Measurements from ENCODE around the gene NMD3. TPM values are rescaled to one million over a fixed set of nuclear protein-coding genes. Genes with fewer than 3 reads are reported as not detected.

NMD3 gene
- total RNA-seq, 3 donors from 2014 or later = 72.6 to 76.0 (median 75.9) TPM

- no peak overlapping the region for H3K4me3 Mint-ChIP-seq
- no peak for ATAC-seq
- no peaks in the 10 kb centered on the region for H3K27me3 Mint-ChIP-seq (ENCODE audit: low read depth)
- H3K9me3 Mint-ChIP-seq = no peaks in the 10 kb centered on the region
- peaks cover 2% of the 10 kb centered on the region for H3K4me1 Mint-ChIP-seq (ENCODE audit: low read depth)
- H3K36me3 Mint-ChIP-seq (ENCODE audit: insufficient read depth) = peaks cover 40% of the 10 kb centered on the region
- DNase-seq = no peak
These were observed 31.0 kb downstream of the NMD3 start for GRCh38 chr3:161252143-161252542.

DNA sequence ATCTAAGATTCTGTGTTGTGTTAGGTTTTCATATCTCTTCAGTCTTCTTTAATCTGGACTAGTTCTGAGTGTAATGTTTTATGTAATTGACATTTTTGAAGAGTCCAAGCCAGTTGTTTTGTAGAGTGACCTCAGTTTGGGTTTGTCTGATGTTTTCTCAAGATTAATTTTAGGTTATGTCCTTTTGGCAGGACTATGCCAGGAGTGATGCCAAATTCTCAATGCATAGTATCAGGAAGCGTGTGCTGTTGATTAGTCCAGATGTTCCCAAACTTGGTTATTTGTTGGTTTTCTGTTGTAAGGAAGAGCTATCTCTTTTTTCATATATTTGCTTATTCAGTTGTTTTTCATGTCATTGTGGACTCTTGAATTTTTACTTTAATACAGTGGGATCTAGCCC lies 32.6 kb downstream of the NMD3 start:
- Mint-ChIP-seq H3K9me3 (no peaks in the 10 kb centered on the region), H3K4me3 (no peak overlapping the region), H3K36me3 (ENCODE audit: insufficient read depth) (peaks cover 46% of the 10 kb centered on the region), H3K4me1 (ENCODE audit: low read depth) (peaks cover 2% of the 10 kb centered on the region), H3K27me3 (ENCODE audit: low read depth) (no peaks in the 10 kb centered on the region)
- DNase-seq (no peak), ATAC-seq (no peak)

DNA sequence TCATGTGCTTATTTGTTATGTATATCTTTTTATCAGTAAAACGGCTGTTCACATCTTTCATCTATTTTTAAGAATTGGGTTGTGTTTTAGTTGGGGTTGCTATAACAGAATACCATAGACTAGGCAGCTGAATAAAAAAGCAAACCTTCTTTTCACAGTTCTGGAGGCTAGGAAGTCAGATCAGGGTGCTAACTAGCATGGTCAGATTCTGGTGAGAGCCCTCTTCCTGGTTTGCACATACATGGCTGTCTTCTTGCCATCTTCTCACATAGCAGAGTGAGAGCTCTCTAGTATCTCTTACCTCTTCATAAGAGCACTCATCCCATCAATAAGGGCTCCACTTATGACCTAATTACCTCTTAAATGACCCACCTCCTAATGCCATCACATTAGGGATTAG lies 33.8 kb downstream of the NMD3 start:
- peaks cover 45% of the 10 kb centered on the region for H3K36me3 Mint-ChIP-seq (ENCODE audit: insufficient read depth)
- ATAC-seq (no peak), DNase-seq (no peak)
- no peaks in the 10 kb centered on the region for H3K27me3 Mint-ChIP-seq (ENCODE audit: low read depth)
- H3K4me1 Mint-ChIP-seq (ENCODE audit: low read depth) = peaks cover 2% of the 10 kb centered on the region
- no peak overlapping the region for H3K4me3 Mint-ChIP-seq
- peaks cover under 1% of the 10 kb centered on the region for H3K9me3 Mint-ChIP-seq

- DNase-seq (no peak), ATAC-seq (no peak)
- no peaks in the 10 kb centered on the region for H3K27me3 Mint-ChIP-seq (ENCODE audit: low read depth)
- H3K36me3 Mint-ChIP-seq (ENCODE audit: insufficient read depth) = peaks cover 45% of the 10 kb centered on the region
- no peak overlapping the region for H3K4me3 Mint-ChIP-seq
- peaks cover 13% of the 10 kb centered on the region for H3K9me3 Mint-ChIP-seq
- peaks cover 2% of the 10 kb centered on the region for H3K4me1 Mint-ChIP-seq (ENCODE audit: low read depth)
These were observed 41.9 kb downstream of the NMD3 start for GRCh38 chr3:161263057-161263456.

DNA sequence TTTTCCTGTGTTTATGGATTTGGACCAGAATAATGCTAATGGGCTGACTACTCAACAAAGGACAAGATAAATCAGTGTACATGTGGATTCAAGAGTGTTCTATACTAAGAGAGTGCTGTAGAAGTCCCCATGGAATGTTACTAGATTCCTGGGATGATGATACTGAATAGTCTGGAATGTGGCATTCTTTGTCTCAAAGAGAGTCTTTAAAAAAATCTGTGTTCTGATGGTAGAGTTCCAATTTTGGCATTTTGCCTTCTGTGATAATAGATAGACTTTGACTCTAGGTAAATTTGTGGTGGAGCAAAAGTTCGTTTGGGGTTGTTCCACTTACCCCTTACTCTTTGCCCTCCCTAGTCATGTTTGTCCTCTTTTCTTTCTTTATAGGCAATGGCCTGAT lies 43.7 kb downstream of the NMD3 start:
- H3K9me3 Mint-ChIP-seq = peaks cover 13% of the 10 kb centered on the region
- ATAC-seq (no peak), DNase-seq (no peak)
- H3K27me3 Mint-ChIP-seq (ENCODE audit: low read depth) = no peaks in the 10 kb centered on the region
- H3K4me1 Mint-ChIP-seq (ENCODE audit: low read depth) = peaks cover 2% of the 10 kb centered on the region
- peaks cover 38% of the 10 kb centered on the region for H3K36me3 Mint-ChIP-seq (ENCODE audit: insufficient read depth)
- no peak overlapping the region for H3K4me3 Mint-ChIP-seq

DNA sequence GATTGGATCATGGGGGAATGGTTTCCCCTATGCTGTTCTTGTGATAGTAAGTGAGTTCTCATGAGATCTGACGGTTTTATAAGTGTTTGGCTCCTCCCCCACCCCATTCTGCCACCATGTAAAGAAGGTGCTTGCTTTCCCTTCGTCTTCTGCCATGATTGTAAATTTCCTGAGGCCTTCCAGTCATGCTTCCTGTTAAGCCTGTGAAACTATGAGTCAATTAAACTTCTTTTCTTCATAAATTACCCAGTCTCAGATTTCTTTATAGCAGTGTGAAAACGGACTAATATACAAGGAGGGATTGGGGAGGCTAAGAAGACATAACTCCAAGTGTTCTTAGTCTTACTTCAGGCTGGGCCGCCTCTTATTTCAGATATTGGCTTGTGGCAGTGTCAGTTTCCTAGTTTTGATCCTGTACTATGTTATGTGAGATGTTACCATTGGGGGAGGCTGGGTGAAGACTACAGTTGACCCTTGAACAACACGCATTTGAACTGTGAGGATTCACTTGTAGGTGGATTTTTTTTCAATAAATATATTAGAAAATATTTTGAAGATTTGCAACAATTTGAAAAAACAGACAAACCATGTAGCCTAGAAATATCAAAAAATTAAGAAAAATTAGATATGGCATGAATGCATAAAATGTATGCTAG lies 44.9 kb downstream of the NMD3 start:
- H3K36me3 Mint-ChIP-seq (ENCODE audit: insufficient read depth) = peaks cover 29% of the 10 kb centered on the region
- peaks cover 2% of the 10 kb centered on the region for H3K4me1 Mint-ChIP-seq (ENCODE audit: low read depth)
- DNase-seq = no peak
- H3K27me3 Mint-ChIP-seq (ENCODE audit: low read depth) = no peaks in the 10 kb centered on the region
- no peak for ATAC-seq
- peaks cover 6% of the 10 kb centered on the region for H3K9me3 Mint-ChIP-seq
- H3K4me3 Mint-ChIP-seq = no peak overlapping the region

DNA sequence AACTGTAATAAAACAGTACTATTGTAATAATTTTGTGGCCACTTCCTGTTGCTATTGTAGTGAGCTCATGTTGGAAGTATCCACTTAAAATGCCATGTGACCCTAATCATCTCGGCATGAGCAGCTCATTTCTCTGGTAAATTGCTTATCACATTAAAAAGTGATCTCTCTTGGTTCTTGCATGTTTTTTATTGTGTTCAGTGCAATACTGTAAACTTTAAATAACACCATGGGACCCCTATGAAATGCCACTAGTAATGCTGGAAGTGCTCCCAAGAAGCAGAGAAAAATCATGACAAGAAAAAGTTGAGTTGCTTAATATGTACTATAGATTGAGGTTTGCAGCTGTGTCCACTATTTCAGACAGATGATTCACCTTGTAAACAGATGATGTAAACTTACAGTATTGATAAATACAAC lies 45.6 kb downstream of the NMD3 start:
- ATAC-seq = no peak

GRCh38 chr3:161267646-161268045 lies 46.5 kb downstream of the NMD3 start:
- peaks cover 17% of the 10 kb centered on the region for H3K36me3 Mint-ChIP-seq (ENCODE audit: insufficient read depth)
- no peak overlapping the region for H3K4me3 Mint-ChIP-seq
- ATAC-seq = no peak
- no peak for DNase-seq
- H3K27me3 Mint-ChIP-seq (ENCODE audit: low read depth) = no peaks in the 10 kb centered on the region
- peaks cover 3% of the 10 kb centered on the region for H3K9me3 Mint-ChIP-seq
- peaks cover 2% of the 10 kb centered on the region for H3K4me1 Mint-ChIP-seq (ENCODE audit: low read depth)

More for the DNA sequence above, 45.6 kb downstream of the NMD3 start:
- peaks cover 2% of the 10 kb centered on the region for H3K4me1 Mint-ChIP-seq (ENCODE audit: low read depth)
- H3K36me3 Mint-ChIP-seq (ENCODE audit: insufficient read depth) = peaks cover 22% of the 10 kb centered on the region
- no peak for DNase-seq
- no peak overlapping the region for H3K4me3 Mint-ChIP-seq
- H3K9me3 Mint-ChIP-seq = peaks cover 3% of the 10 kb centered on the region
- H3K27me3 Mint-ChIP-seq (ENCODE audit: low read depth) = no peaks in the 10 kb centered on the region

DNA sequence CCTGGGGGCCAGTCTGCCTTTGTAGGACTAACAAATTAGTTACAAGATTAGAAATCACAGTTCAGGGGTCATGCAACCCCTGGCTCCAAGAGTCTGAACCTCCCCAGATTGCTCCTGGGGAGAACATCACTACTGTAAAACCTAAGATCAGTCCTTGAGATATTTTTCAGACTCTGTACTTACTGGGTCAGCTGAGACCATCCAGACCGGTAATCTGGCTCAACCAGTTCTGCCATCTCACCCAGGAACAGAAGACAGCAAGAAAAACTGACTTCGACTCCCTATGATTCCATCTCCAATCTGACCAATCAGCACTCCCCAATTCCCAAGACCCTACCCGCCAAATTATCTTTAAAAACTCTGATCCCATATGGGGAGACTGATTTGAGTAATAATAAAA lies 47.5 kb downstream of the NMD3 start:
- ATAC-seq = no peak
- Mint-ChIP-seq H3K27me3 (ENCODE audit: low read depth) (no peaks in the 10 kb centered on the region), H3K4me3 (no peak overlapping the region), H3K36me3 (ENCODE audit: insufficient read depth) (peaks cover 11% of the 10 kb centered on the region), H3K9me3 (peaks cover 3% of the 10 kb centered on the region), H3K4me1 (ENCODE audit: low read depth) (peaks cover 2% of the 10 kb centered on the region)
- no peak for DNase-seq

DNA sequence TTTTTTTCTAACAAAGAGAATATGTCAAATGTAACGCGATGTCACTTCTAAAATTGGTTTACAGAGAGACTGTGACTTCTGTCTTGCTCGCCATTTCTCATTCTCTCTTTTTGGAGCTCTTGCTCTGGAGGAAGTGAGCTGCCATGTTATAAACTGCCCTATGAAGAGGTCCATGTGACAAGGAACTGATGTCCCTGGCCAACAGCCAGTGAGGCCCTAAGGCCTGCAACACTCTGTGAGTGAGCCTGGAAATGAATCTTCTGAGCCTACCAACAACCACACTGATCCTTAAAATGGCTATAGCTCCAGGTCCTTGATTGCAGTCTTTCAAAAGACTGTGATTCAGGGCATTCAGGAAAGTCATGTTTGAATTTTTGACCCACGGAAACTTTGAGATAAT lies 49.9 kb downstream of the NMD3 start:
- no peaks in the 10 kb centered on the region for H3K9me3 Mint-ChIP-seq
- H3K27me3 Mint-ChIP-seq (ENCODE audit: low read depth) = no peaks in the 10 kb centered on the region
- no peak for DNase-seq
- H3K4me3 Mint-ChIP-seq = no peak overlapping the region
- peaks cover 7% of the 10 kb centered on the region for H3K36me3 Mint-ChIP-seq (ENCODE audit: insufficient read depth)
- no peak for ATAC-seq
- no peaks in the 10 kb centered on the region for H3K4me1 Mint-ChIP-seq (ENCODE audit: low read depth)

DNA sequence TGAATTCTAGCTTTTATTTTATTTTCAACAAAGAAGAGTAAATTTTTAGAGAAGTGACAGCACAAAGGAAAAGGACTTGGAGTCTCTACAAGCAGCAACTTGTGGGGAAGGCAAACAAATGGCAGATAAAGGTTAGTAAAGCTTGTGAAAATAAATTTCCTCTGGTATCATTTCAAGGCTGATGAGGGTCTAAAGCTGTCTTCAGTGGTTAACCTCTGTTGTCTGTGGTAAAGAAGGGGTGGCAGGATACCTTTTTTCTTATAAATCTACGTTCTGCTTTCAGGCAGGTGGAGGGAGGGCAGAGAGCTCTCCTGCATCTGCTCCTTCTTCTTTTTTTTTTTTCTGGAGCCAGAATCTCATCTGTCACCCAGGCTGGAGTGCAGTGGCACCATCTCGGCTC lies 50.5 kb downstream of the NMD3 start:
- no peak for ATAC-seq
- DNase-seq = no peak
- no peaks in the 10 kb centered on the region for H3K9me3 Mint-ChIP-seq
- no peaks in the 10 kb centered on the region for H3K4me1 Mint-ChIP-seq (ENCODE audit: low read depth)
- peaks cover 7% of the 10 kb centered on the region for H3K36me3 Mint-ChIP-seq (ENCODE audit: insufficient read depth)
- no peaks in the 10 kb centered on the region for H3K27me3 Mint-ChIP-seq (ENCODE audit: low read depth)
- no peak overlapping the region for H3K4me3 Mint-ChIP-seq

GRCh38 chr3:161272524-161272923 lies 51.4 kb downstream of the NMD3 start:
- Mint-ChIP-seq H3K4me1 (ENCODE audit: low read depth) (no peaks in the 10 kb centered on the region), H3K27me3 (ENCODE audit: low read depth) (no peaks in the 10 kb centered on the region), H3K36me3 (ENCODE audit: insufficient read depth) (peaks cover 11% of the 10 kb centered on the region), H3K4me3 (no peak overlapping the region), H3K9me3 (peaks cover 5% of the 10 kb centered on the region)
- no peak for ATAC-seq
- no peak for DNase-seq

- H3K4me1 Mint-ChIP-seq (ENCODE audit: low read depth) = no peaks in the 10 kb centered on the region
- H3K9me3 Mint-ChIP-seq = peaks cover 12% of the 10 kb centered on the region
- peak; percentile 26 for DNase-seq
- ATAC-seq = no peak
- no peaks in the 10 kb centered on the region for H3K27me3 Mint-ChIP-seq (ENCODE audit: low read depth)
- peaks cover 12% of the 10 kb centered on the region for H3K36me3 Mint-ChIP-seq (ENCODE audit: insufficient read depth)
- H3K4me3 Mint-ChIP-seq = no peak overlapping the region
These were observed 52.6 kb downstream of the NMD3 start for GRCh38 chr3:161273589-161274218.

- H3K4me3 Mint-ChIP-seq = no peak overlapping the region
- no peak for ATAC-seq
These were observed 53.7 kb downstream of the NMD3 start for GRCh38 chr3:161274691-161275298.

DNA sequence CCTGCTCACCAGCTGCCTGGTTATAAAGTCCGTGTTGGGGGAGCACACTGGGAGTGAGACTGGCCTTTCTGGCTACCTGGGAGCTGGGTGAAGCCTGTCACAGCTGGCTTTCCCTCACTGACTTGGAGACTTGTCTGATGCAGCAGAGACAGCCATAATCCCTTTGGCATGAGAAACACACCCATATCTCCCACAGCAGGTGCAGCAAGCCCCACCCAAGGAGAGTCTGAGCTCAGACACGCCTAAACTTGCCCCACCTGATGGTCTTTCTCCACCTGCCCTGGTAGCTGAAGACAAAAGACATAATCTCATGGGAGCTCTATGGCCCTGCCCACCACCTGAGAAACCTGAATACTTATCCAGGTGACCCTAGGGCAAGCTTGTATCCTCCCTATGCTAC lies 54.8 kb downstream of the NMD3 start:
- no peaks in the 10 kb centered on the region for H3K27me3 Mint-ChIP-seq (ENCODE audit: low read depth)
- peaks cover 26% of the 10 kb centered on the region for H3K9me3 Mint-ChIP-seq
- peaks cover 18% of the 10 kb centered on the region for H3K36me3 Mint-ChIP-seq (ENCODE audit: insufficient read depth)
- no peak for DNase-seq
- ATAC-seq = no peak
- no peak overlapping the region for H3K4me3 Mint-ChIP-seq
- H3K4me1 Mint-ChIP-seq (ENCODE audit: low read depth) = no peaks in the 10 kb centered on the region

More at GRCh38 chr3:161274691-161275298, 53.7 kb downstream of the NMD3 start:
- H3K4me1 Mint-ChIP-seq (ENCODE audit: low read depth) = no peaks in the 10 kb centered on the region
- peaks cover 21% of the 10 kb centered on the region for H3K9me3 Mint-ChIP-seq
- H3K36me3 Mint-ChIP-seq (ENCODE audit: insufficient read depth) = peaks cover 18% of the 10 kb centered on the region
- DNase-seq = peak; percentile 16
- H3K27me3 Mint-ChIP-seq (ENCODE audit: low read depth) = no peaks in the 10 kb centered on the region
